HG03025 (cell line): ENCODE measurements around the gene CEACAM6.
"Not testable (repeated sequence)": the region's sequence is repeated elsewhere in the genome, so short reads cannot be mapped to it uniquely, and the experiment has no call there.

Source experiments
- ATAC-seq: cut with Tn5 transposase; IDR thresholded peaks from one replicate; pipeline ENCODE4 v1.9.1; 2021; ENCODE audit warnings: mild to moderate bottlenecking, moderate library complexity; ENCODE audit not compliant: unreplicated experiment, low FRiP score

The CEACAM6 gene

DNA sequence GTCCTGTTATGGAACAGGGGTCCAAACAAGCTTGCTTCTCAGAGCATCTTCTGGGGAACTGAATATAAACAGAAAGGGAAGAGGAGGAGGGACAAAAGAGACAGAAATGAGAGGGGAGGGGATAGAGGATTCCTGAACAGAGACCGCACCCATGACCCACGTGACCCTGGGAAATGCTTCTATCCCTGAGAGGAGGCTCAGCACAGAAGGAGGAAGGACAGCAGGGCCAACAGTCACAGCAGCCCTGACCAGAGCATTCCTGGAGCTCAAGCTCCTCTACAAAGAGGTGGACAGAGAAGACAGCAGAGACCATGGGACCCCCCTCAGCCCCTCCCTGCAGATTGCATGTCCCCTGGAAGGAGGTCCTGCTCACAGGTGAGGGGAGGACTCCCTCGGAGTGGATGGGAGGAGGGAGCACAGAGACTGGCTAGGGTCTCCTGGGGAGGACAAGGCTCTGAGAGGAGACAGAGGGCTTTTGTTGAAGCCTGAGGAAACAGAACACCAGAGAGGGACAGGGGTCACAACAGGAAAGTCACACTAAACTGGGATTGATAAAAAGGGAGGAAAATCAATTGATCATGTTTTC lies at the start of gene CEACAM6:
Gene CEACAM6 (plus strand): TSS at position 203 of the 586 bp plus-strand sequence. CDS start 109 bp downstream, at position 312.
- no peak for ATAC-seq

DNA sequence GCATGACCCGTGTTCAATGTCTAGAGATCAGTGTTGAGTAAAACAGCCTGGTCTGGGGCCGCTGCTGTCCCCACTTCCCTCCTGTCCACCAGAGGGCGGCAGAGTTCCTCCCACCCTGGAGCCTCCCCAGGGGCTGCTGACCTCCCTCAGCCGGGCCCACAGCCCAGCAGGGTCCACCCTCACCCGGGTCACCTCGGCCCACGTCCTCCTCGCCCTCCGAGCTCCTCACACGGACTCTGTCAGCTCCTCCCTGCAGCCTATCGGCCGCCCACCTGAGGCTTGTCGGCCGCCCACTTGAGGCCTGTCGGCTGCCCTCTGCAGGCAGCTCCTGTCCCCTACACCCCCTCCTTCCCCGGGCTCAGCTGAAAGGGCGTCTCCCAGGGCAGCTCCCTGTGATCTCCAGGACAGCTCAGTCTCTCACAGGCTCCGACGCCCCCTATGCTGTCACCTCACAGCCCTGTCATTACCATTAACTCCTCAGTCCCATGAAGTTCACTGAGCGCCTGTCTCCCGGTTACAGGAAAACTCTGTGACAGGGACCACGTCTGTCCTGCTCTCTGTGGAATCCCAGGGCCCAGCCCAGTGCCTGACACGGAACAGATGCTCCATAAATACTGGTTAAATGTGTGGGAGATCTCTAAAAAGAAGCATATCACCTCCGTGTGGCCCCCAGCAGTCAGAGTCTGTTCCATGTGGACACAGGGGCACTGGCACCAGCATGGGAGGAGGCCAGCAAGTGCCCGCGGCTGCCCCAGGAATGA lies 48.4 kb upstream of the CEACAM6 start:
- ATAC-seq: no peak

DNA sequence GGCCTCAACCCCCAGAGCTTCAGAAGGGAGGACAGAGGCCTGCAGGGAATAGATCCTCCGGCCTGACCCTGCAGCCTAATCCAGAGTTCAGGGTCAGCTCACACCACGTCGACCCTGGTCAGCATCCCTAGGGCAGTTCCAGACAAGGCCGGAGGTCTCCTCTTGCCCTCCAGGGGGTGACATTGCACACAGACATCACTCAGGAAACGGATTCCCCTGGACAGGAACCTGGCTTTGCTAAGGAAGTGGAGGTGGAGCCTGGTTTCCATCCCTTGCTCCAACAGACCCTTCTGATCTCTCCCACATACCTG lies 47.9 kb upstream of the CEACAM6 start:
- ATAC-seq: no peak

DNA sequence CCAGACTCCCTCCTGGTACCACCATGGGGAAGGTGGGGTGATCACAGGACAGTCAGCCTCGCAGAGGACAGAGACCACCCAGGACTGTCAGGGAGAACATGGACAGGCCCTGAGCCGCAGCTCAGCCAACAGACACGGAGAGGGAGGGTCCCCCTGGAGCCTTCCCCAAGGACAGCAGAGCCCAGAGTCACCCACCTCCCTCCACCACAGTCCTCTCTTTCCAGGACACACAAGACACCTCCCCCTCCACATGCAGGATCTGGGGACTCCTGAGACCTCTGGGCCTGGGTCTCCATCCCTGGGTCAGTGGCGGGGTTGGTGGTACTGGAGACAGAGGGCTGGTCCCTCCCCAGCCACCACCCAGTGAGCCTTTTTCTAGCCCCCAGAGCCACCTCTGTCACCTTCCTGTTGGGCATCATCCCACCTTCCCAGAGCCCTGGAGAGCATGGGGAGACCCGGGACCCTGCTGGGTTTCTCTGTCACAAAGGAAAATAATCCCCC lies 47.4 kb upstream of the CEACAM6 start:
- ATAC-seq: no peak

- ATAC-seq: no peak
These were observed 46.8 kb upstream of the CEACAM6 start, which contains the start of gene CEACAM5 for GRCh38 chr19:41708481-41708880. CEACAM5 (plus strand) TSS chr19:41708626; CDS start chr19:41708732, 106 bp downstream.

DNA sequence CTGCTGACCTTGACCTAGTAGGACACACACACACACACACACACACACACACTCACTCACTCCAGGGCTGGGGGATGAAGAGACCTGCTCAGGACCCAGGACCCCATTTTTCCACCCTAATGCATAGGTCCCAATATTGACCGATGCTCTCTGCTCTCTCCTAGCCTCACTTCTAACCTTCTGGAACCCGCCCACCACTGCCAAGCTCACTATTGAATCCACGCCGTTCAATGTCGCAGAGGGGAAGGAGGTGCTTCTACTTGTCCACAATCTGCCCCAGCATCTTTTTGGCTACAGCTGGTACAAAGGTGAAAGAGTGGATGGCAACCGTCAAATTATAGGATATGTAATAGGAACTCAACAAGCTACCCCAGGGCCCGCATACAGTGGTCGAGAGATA lies 45.8 kb upstream of the CEACAM6 start:
- not testable (repeated sequence) for ATAC-seq

- ATAC-seq: no peak
These were observed 45.2 kb upstream of the CEACAM6 start for GRCh38 chr19:41709951-41710645.

- ATAC-seq: no peak
These were observed 43.7 kb upstream of the CEACAM6 start for GRCh38 chr19:41711376-41712261.

GRCh38 chr19:41714598-41714997 lies 40.7 kb upstream of the CEACAM6 start:
- no peak for ATAC-seq

DNA sequence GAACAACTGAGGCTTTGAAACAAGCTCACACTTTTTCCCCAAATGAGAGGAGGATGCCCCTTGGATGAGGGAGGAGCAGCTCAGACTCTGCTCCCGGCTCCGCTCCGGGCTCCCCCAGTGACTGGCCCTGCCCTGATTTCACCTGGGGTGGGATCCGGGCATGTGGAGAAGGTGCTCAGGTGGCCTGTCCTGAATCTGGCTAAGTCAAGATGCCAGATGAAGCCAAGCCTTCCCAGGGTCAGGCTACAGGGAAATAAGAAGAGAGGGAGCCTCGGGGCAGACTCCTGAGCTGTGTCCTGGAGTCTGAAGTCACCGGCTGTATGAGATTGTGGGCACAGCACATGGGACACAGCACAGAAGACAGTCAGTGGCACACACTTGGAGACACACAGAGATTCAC lies 36.6 kb upstream of the CEACAM6 start:
- no peak for ATAC-seq

GRCh38 chr19:41720103-41720502 lies 35.2 kb upstream of the CEACAM6 start:
- ATAC-seq: no peak

GRCh38 chr19:41726493-41726892 lies 28.8 kb upstream of the CEACAM6 start:
- ATAC-seq: no peak

- no peak for ATAC-seq
These were observed 21.2 kb upstream of the CEACAM6 start for GRCh38 chr19:41734156-41734555.

DNA sequence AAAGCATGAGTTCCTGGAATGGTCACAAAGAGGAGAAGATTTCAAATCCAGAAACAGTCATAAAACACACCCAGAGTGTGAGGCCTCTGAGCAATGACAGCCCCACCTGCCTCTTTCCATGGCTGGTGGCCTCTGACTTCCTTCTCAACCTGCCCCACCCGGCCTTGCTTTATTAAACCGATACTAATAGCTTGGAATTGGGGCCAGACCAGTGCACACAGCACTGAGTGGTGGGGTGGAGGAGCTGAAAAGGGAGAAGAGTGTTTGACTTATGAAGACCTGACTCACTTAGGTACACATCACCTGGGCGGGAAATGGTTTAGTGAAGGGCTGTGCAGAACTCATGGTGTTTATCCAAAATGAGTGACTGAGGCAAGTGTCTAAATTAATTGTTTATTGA lies 20.7 kb upstream of the CEACAM6 start:
- no peak for ATAC-seq

GRCh38 chr19:41735071-41735600 lies 20.2 kb upstream of the CEACAM6 start:
- ATAC-seq: no peak

DNA sequence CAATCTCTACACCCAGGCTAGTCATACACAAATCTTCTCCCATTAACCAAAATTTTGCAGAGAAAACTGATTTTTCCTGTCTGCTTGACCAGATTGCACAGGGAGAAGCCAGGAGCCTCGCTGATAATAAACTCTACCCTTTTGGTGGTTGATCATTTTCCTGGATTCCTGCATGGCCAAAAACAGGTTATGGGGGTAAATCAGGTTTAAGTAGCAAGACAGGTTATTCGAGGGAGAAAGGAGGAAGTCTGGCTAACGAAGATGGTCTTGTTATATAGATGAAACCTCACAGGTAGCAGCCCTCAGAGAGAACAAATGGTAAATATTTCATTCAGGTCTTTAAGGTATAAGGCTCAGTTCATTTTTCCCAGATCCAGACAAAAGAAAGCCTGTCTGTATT lies 16.0 kb upstream of the CEACAM6 start:
- no peak for ATAC-seq

DNA sequence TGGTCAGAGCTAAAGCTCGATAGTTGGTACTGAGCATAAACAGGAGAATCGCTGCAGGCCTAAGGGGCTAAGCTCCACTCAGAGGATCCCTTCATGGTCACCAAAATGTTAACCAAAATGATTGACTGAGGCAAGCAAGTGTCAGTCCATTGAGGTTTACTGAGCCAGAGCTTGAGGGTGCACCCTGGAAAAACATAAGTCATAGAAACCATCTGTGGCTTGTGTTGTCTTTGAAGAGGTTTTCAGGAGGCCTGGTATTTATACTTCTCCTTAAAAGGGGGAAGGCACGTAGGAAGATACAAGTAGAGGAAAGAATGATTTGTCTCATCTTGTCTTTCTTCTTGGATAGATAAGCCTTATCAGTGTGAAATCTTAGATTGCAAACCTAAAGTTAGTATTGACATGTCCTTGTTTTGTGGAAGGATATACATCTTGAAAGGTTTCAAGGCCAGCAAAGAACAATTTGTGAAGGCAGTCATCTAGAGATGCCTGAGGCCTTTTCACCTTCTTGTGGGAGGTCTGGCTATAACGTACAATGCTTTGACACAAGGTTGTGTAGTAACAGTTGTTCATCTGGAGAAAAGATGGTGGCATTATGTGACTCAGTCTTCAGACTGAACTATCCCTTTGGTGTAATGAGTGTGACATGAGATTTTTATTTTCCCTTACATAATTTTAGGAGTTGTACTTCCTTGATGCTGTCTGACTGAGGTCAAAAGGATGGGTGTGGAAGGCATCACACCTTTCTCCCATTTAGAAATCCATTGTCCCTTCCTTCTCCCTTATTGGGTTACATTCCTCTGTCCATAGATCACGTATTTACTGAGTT lies 14.7 kb upstream of the CEACAM6 start:
- ATAC-seq: no peak

GRCh38 chr19:41741244-41741554 lies 14.1 kb upstream of the CEACAM6 start:
- ATAC-seq: no peak

- no peak for ATAC-seq
These were observed 10.5 kb upstream of the CEACAM6 start for GRCh38 chr19:41744850-41745249.

- ATAC-seq: no peak
These were observed 9.6 kb upstream of the CEACAM6 start for GRCh38 chr19:41745756-41746155.
